Measurements from ENCODE around the gene CITED1. TPM values are rescaled to one million over a fixed set of nuclear protein-coding genes. Genes with fewer than 3 reads are reported as not detected.

CITED1 gene
- total and polyA plus RNA-seq, 2 of the 13 experiments (the other 11 are each of a cell fraction or from before 2014, with no cell fraction given) = 0.09 TPM; not detected in 1

DNA sequence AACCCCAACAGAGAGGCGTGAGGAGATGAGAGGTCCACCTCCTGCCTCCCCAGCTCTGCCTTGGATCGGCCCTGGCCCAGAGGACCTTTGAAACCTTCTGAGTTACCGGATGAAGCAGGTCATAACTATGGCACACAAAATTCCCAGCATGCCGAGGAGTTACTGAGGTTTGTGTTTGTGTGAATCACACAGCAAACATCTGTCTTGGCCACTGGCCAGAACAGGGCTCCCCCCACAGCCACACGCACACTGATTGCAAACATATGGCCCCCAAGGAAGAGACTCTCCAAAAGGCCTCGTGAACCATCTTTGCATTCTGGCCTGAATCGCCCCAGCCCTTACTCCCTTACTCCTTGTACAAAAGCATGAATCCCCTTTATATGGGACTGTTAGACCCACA is 47.5 kb downstream of the CITED1 start:
- no peaks in the 10 kb centered on the region for H3K27me3 ChIP-seq (ENCODE audit: control insufficient read depth in 1 of 2, insufficient read depth in 2 of 2, low read length in 2 of 2)
- ChIA-PET CTCF (ENCODE audit: low intra/inter-chr PET ratio, low total read pairs) (no interaction called here), POLR2A (interaction anchor here (0.9 to 2.5 kb wide), 3 partner anchors 10 to 19 kb away, joined by 4 to 10 read pairs (median 4); partner anchors contain the start of gene RPS4X)
- H3K4me2 ChIP-seq (ENCODE audit: low read depth, low read length) = peak overlapping the region; percentile 74
- peak; percentile 64 for DNase-seq (ENCODE audit: low spot score)
- peak overlapping the region; percentile 49 for H3K27ac ChIP-seq (ENCODE audit: extremely low read length, insufficient read depth, low read length)
- H3K79me2 ChIP-seq (ENCODE audit: insufficient read depth, low read length) = no peaks in the 10 kb centered on the region
- H3K4me1 ChIP-seq (ENCODE audit: insufficient read depth, low read length) = peaks cover 40% of the 10 kb centered on the region
- peak overlapping the region; percentile 16 to 61 (median 32); a peak in 4 of 6 replicates for H3K4me3 ChIP-seq (replicated peaks in 1 of 3; ENCODE audit: insufficient read depth in 1 of 3, low read depth in 2 of 3, low read length in 3 of 3)
- FAIRE-seq = peak; percentile 87
- H2AFZ ChIP-seq (ENCODE audit: low read length) = no peak overlapping the region
- H3K36me3 ChIP-seq (replicated peaks in 1 of 2; ENCODE audit: control insufficient read depth in 1 of 2, insufficient read depth in 2 of 2, low read length in 2 of 2) = no peaks in the 10 kb centered on the region
- 6% methylated on average over 3 of the region's 7 CpGs for WGBS (ENCODE audit: low lambda C conversion rate)
- ATAC-seq = peak; percentile 83
- intact Hi-C loops (cut with micrococcal nuclease; ENCODE audit: unreplicated experiment) (no loop called here), in situ Hi-C loops (cut with HindIII; ENCODE audit: extremely low pct_ligation_motif_present, low pct_unique_long_range_greater_than_20kb) (no loop called here)
- H4K20me1 ChIP-seq (ENCODE audit: insufficient read depth, low read length) = no peaks in the 10 kb centered on the region
- no TSS peak for BruUV-seq (replicated peaks)
- peak overlapping the region; percentile 49 for H3K9ac ChIP-seq (ENCODE audit: insufficient read depth, low read depth, low read length)
- H3K9me3 ChIP-seq (ENCODE audit: low read length) = no peaks in the 10 kb centered on the region
- TF ChIP-seq MEF2D (CRISPR knock-in tag; IDR thresholded peaks at IDR 0.05) (no peak), ZNF746 (CRISPR knock-in tag; IDR thresholded peaks at IDR 0.05) (no peak), ZNF451 (CRISPR knock-in tag; IDR thresholded peaks at IDR 0.05) (no peak), ZBTB10 (CRISPR knock-in tag; IDR thresholded peaks at IDR 0.05; ENCODE audit: borderline replicate concordance) (no peak), SYNCRIP (IDR thresholded peaks at IDR 0.05; ENCODE audit: insufficient read depth, low read depth, low read length) (no peak), ZNF724P (CRISPR knock-in tag; IDR thresholded peaks at IDR 0.05; ENCODE audit: borderline replicate concordance) (no peak), ZNF644 (CRISPR knock-in tag; IDR thresholded peaks at IDR 0.05; ENCODE audit: low read depth) (no peak), RCOR2 (CRISPR knock-in tag; IDR thresholded peaks at IDR 0.05) (no peak), PITX1 (CRISPR knock-in tag; IDR thresholded peaks at IDR 0.05) (no peak), ATF2 (CRISPR knock-in tag; IDR thresholded peaks at IDR 0.05) (no peak), SMC3 (IDR thresholded peaks at IDR 0.05; ENCODE audit: low read length) (no peak), SALL2 (CRISPR knock-in tag; IDR thresholded peaks at IDR 0.05) (no peak), NR3C1 (CRISPR knock-in tag; IDR thresholded peaks at IDR 0.05) (no peak), ARID2 (CRISPR knock-in tag; IDR thresholded peaks at IDR 0.05; ENCODE audit: borderline replicate concordance) (no peak), PRDM15 (CRISPR knock-in tag; IDR thresholded peaks at IDR 0.05) (no peak), NFIC (IDR thresholded peaks at IDR 0.05; ENCODE audit: low read length) (peak; percentile 72), POLR2A (IDR thresholded peaks at IDR 0.05; ENCODE audit: insufficient read depth in 1 of 2, low read depth in 2 of 2, low read length in 2 of 2) (peak in 1 of 2 experiments; percentile 38; a peak in 1 of 4 replicates), CBX5 (CRISPR knock-in tag; IDR thresholded peaks at IDR 0.05; ENCODE audit: borderline replicate concordance) (no peak), ZMYM3 (CRISPR knock-in tag; IDR thresholded peaks at IDR 0.05) (0 out of 2 replicates have a peak, but pooled peaks have one; percentile 36), ASH2L (IDR thresholded peaks at IDR 0.05; ENCODE audit: insufficient read length, low read depth, low read length) (peak; percentile 26)
